Large intestine (tissue), 3 donors: Measurements from ENCODE around the gene SAXO1. TPM values are rescaled to one million over a fixed set of nuclear protein-coding genes. Genes with fewer than 3 reads are reported as not detected.
A peak's percentile ranks its signal among the peaks of the same experiment; 100 is the strongest.
"Not testable (repeated sequence)": the region's sequence is repeated elsewhere in the genome, so short reads cannot be mapped to it uniquely, and the experiment has no call there.

Source experiments
- DNase-seq, 2 donors: peaks; one replicate each; pipeline versions ENCODE4 v3.0.0 to v3.0.0-alpha.2; 2013
- H3K27ac ChIP-seq: one replicate; pipeline ENCODE4 v1.5.1; 2013; ENCODE audit warnings: low read length
- H3K27me3 ChIP-seq: 2 replicates; pipeline ENCODE4 v1.6.1; 2013; ENCODE audit warnings: low read length; ENCODE audit not compliant: control insufficient read depth, insufficient read depth
- H3K36me3 ChIP-seq: 2 replicates; pipeline ENCODE4 v1.6.1; 2013; ENCODE audit warnings: low read length; ENCODE audit not compliant: control insufficient read depth, insufficient read depth
- H3K4me1 ChIP-seq: one replicate; pipeline ENCODE4 v1.6.1; 2013; ENCODE audit warnings: low read length; ENCODE audit not compliant: control insufficient read depth, insufficient read depth
- H3K4me3 ChIP-seq: one replicate; pipeline ENCODE4 v1.5.1; 2013; ENCODE audit warnings: low read length
- H3K9me3 ChIP-seq: one replicate; pipeline ENCODE4 v1.6.1; 2013; ENCODE audit warnings: mild to moderate bottlenecking, low read depth, low read length, moderate library complexity; ENCODE audit not compliant: control insufficient read depth
- WGBS: methylation state at CpG from one replicate; pipeline ENCODE4 v1.1.5; 2013; ENCODE audit warnings: low lambda C conversion rate; ENCODE audit not compliant: insufficient coverage; 5-methylcytosine and 5-hydroxymethylcytosine counted together
- polyA plus RNA-seq: library from polyadenylated mRNA; unstranded; fragments of 120-200 nt; gene quantifications from one replicate; pipeline ENCODE4 v1.2.1, GENCODE V29; 2013

Gene SAXO1
- polyA plus RNA-seq, 1 donor, result 0.06 TPM

DNA sequence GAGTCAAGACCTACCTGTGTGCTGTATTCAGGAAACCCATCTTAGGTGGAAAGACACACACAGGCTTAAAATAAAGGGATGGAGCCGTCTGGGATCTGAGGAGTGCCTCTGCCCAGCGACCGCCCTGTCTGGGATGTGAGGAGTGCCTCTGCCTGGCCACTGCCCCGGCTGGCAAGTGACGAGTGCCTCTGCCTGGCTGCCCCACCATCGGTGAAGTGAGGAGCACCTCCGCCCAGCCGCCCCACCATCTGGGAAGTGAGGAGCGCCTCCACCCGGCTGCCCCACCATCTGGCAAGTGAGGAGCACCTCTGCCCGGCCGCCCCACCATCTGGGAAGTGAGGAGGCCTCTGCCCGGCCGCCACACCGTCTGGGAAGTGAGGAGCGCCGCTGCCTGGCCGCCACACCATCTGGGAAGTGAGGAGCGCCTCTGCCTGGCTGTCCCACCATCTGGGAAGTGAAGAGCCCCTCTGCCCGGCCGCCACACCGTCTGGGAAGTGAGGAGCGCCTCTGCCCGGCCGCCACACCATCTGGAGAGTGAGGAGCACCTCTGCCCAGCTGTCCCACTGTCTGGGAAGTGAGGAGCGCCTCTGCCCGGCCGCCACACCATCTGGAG is 33.7 kb downstream of the SAXO1 start:
- Histone ChIP-seq H3K36me3 (no peaks in the 10 kb centered on the region), H3K27me3 (no peaks in the 10 kb centered on the region), H3K4me3 (no peak overlapping the region), H3K9me3 (peaks cover 13% of the 10 kb centered on the region), H3K27ac (no peak overlapping the region), H3K4me1 (no peaks in the 10 kb centered on the region)
- DNase-seq, result no peak
- no CpG with 5 or more reads among the region's 28 CpGs for WGBS

DNA sequence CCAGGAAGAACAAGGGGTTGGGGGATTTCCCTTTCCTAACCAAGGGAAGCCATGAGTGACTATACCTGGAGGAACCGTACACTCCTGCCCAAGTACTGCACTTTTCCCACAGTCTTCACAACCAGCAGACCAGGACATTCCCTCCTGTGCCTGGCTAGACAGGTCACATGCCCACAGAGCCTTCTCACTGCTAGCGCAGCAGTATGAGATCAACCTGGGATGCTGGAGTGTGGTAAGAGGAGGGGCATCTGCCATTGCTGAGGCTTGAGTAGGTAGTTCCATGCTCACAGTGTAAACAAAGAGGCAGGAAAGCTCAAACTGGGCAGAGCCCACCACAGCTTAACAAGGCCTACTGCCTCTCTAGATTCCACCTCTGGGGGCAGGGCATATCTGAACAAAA is 35.9 kb downstream of the SAXO1 start:
- Histone ChIP-seq H3K27me3 (no peaks in the 10 kb centered on the region), H3K36me3 (no peaks in the 10 kb centered on the region), H3K4me3 (no peak overlapping the region), H3K9me3 (peaks cover 13% of the 10 kb centered on the region), H3K27ac (no peak overlapping the region), H3K4me1 (no peaks in the 10 kb centered on the region)
- WGBS, result no CpG with 5 or more reads among the region's 2 CpGs
- DNase-seq, result no peak

DNA sequence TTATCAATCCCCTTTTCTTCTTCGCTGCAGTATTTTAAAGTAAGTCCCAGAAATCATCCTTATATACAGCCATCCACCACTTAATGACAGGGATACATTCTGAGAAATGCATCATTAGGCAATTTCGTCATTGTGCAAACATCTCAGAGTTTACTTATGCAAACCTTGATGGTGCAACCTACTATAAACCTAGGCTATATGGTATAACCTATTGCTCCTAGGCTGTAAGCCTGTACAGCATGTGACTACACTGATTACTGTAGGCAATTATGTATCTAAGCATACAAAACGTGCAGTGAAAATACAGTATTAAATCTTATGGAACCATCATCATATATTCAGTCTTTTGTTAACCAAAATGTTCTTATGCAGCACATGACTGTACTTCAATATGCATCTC is 36.8 kb downstream of the SAXO1 start:
- no peak overlapping the region for H3K4me3 ChIP-seq
- no peaks in the 10 kb centered on the region for H3K4me1 ChIP-seq
- peak; percentile 51 to 63 for DNase-seq
- no peaks in the 10 kb centered on the region for H3K27me3 ChIP-seq
- no peak overlapping the region for H3K27ac ChIP-seq
- no peaks in the 10 kb centered on the region for H3K36me3 ChIP-seq
- WGBS, result 27% methylated on average over 3 of the region's 3 CpGs
- H3K9me3 ChIP-seq, result peaks cover 13% of the 10 kb centered on the region

GRCh38 chr9:18994263-18994916 is 38.6 kb downstream of the SAXO1 start:
- no peak for DNase-seq
- H3K36me3 ChIP-seq, result no peaks in the 10 kb centered on the region
- H3K9me3 ChIP-seq, result peaks cover 4% of the 10 kb centered on the region
- no peak overlapping the region for H3K27ac ChIP-seq
- WGBS, result 60% methylated on average over 2 of the region's 10 CpGs
- no peaks in the 10 kb centered on the region for H3K4me1 ChIP-seq
- H3K27me3 ChIP-seq, result no peaks in the 10 kb centered on the region
- H3K4me3 ChIP-seq, result no peak overlapping the region

DNA sequence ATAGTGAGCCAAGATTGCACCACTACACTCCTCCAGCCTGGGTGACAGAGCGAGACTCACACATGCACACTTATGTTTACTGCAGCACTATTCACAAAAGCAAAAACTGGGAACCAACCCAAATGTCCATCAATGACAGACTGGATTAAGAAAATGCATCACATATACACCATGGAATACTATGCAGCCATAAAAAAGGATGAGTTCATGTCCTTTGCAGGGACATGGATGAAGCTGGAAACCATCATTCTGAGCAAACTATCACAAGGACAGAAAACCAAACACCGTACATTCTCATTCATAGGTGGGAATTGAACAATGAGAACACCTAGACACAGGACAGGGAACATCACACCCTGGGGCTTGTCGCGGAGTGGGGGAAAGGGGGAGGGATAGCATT is 41.8 kb downstream of the SAXO1 start:
- no CpG with 5 or more reads among the region's 4 CpGs for WGBS
- not testable (repeated sequence) for H3K27ac ChIP-seq

DNA sequence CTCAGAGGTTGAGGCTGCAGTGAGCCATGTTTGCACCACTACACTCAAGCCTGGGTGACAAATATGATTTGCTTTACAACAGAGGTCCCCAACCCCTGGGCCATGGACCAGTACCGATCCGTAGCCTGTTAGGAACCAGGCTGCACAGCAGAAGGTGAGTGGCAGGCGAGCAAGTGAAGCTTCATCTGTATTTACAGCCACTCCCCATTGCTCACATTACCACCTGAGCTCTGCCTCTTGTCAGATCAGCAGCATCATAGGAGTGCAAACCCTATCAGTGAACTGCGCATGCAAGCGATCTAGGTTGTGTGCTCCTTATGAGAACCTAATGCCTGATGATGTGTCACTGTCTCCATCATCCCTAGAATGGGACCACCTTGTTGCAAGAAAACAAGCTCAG is 42.5 kb downstream of the SAXO1 start:
- Histone ChIP-seq H3K9me3 (no peaks in the 10 kb centered on the region), H3K27me3 (no peaks in the 10 kb centered on the region), H3K4me3 (no peak overlapping the region), H3K27ac (no peak overlapping the region), H3K36me3 (no peaks in the 10 kb centered on the region), H3K4me1 (no peaks in the 10 kb centered on the region)
- WGBS, result no CpG with 5 or more reads among the region's 5 CpGs
- DNase-seq, result no peak

More for the DNA sequence above, 41.8 kb downstream of the SAXO1 start:
- DNase-seq, H3K27me3 ChIP-seq, H3K4me1 ChIP-seq, H3K36me3 ChIP-seq, H3K4me3 ChIP-seq, H3K9me3 ChIP-seq: not testable (repeated sequence)

- Histone ChIP-seq H3K4me1 (no peaks in the 10 kb centered on the region), H3K27ac (no peak overlapping the region), H3K9me3 (no peaks in the 10 kb centered on the region), H3K4me3 (no peak overlapping the region), H3K27me3 (no peaks in the 10 kb centered on the region), H3K36me3 (no peaks in the 10 kb centered on the region)
- WGBS, result no CpG with 5 or more reads among the region's 4 CpGs
- no peak for DNase-seq
Observed at GRCh38 chr9:18989865-18990264, 43.1 kb downstream of the SAXO1 start.

DNA sequence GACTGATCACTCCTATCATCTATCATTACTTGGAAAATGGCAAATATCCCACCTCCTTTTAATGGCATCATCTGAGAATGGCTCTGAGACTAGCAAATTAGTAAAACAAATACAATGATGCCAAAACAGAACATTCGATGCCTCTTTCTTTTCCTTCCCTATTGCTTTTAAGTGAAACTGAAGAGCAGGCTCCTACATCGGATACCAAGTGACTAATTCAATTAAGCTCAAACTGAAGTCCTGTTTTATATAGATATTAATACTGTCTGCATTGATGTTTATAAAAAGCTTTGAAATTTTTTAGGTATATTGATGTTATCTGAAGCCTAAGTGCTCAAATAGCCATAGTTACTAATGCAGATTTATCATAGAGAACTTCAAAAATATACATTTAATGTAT is 43.9 kb downstream of the SAXO1 start:
- Histone ChIP-seq H3K36me3 (no peaks in the 10 kb centered on the region), H3K27ac (no peak overlapping the region), H3K9me3 (no peaks in the 10 kb centered on the region), H3K27me3 (no peaks in the 10 kb centered on the region), H3K4me3 (no peak overlapping the region), H3K4me1 (no peaks in the 10 kb centered on the region)
- no peak for DNase-seq
- WGBS, result no CpG with 5 or more reads among the region's 2 CpGs

- H3K9me3 ChIP-seq, result no peaks in the 10 kb centered on the region
- no peaks in the 10 kb centered on the region for H3K4me1 ChIP-seq
- H3K27ac ChIP-seq, result no peak overlapping the region
- no peaks in the 10 kb centered on the region for H3K27me3 ChIP-seq
- no peak for DNase-seq
- no peaks in the 10 kb centered on the region for H3K36me3 ChIP-seq
- H3K4me3 ChIP-seq, result no peak overlapping the region
Observed at GRCh38 chr9:18988003-18988402, 45.0 kb downstream of the SAXO1 start.

- H3K27me3 ChIP-seq, result no peaks in the 10 kb centered on the region
- H3K4me3 ChIP-seq, result no peak overlapping the region
- no peak overlapping the region for H3K27ac ChIP-seq
- H3K36me3 ChIP-seq, result no peaks in the 10 kb centered on the region
- no peak for DNase-seq
- no peaks in the 10 kb centered on the region for H3K4me1 ChIP-seq
- H3K9me3 ChIP-seq, result no peaks in the 10 kb centered on the region
Observed at GRCh38 chr9:18985996-18986395, 47.0 kb downstream of the SAXO1 start.

DNA sequence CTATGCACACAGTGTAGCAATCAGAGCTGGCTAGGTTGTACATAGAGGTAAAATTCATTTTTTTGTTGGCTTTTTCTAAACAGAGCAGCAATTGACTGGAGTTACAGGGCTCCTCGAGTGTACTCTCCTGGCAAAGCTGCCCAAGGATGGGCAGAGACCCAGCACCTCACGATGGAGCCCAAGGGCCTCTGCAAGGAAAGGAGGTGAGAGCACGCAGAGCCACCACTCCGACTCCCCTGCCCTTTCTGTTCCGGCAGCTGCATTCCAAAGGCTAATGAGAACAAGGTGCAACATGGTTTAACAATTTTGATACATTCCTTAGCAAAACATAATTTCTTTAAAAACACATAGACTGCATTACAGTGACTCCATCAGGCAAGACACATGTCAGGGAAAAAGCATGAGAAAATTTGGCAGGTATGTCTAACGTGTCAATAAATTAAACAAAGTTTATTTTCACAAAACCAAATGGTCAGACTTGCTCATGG is 47.5 kb downstream of the SAXO1 start:
- Histone ChIP-seq H3K27me3 (no peaks in the 10 kb centered on the region), H3K27ac (no peak overlapping the region), H3K36me3 (no peaks in the 10 kb centered on the region), H3K4me1 (no peaks in the 10 kb centered on the region), H3K9me3 (no peaks in the 10 kb centered on the region), H3K4me3 (no peak overlapping the region)
- no CpG with 5 or more reads among the region's 6 CpGs for WGBS
- DNase-seq, result no peak
